Breast epithelium (tissue), 3 donors: ENCODE data around the gene SLC45A3.
"Not testable (repeated sequence)": the region's sequence is repeated elsewhere in the genome, so short reads cannot be mapped to it uniquely, and the experiment has no call there.

Experiments used
- POLR2A ChIP-seq: fragments of 450-650 bp; IDR thresholded peaks from one replicate; pipeline ENCODE4 v1.6.1; 2016; ENCODE audit warnings: antibody characterized with exemption, mild to moderate bottlenecking, moderate library complexity
- POLR2AphosphoS5 ChIP-seq, 3 donors: sonication (generic); formaldehyde crosslinking; IDR thresholded peaks; one replicate each; pipeline ENCODE4 v1.6.1; 2017; ENCODE audit warnings: antibody characterized with exemption in 3 of 3

DNA sequence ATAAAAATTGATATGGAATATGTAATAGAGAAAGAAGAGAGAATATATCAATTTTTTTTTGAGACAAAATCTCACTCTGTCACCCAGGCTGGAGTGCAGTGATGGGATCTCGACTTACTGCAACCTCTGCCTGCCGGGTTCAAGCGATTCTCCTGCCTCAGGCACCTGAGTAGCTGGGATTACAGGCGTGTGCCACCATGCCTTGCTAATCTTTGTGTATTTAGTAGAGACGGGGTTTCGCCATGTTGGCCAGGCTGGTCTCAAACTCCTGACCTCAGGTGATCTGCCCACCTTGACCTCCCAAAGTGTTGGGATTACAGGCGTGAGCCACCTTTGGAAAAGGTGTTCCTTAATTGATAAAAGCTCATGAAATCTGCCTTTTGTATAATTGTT lies 44.2 kb downstream of the SLC45A3 start:
- not testable (repeated sequence) for TF ChIP-seq POLR2AphosphoS5 (IDR thresholded peaks at IDR 0.05); POLR2A
